ENCODE measurements around the gene POU3F2.

Gene POU3F2

GRCh38 chr6:98831057-98831958, 3.1 kb upstream of the POU3F2 start:
- DNase-seq (ENCODE audit: low read depth in 2 of 2): no peak

DNA sequence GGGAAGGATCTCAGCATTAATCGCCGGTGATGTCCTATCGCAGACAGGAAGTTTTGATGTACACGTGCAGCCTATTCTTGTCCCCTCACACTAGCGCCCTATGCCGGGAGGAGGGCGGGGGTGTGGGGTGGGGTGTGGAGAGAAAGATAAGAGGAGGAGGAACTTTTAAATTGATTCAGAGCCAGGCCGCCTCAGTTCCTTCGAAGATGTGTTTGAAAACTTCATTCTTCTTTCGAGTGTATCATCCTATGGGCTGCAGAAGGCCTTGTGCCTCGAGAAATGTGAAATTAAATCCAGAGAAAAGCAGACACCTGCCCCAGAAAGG, 2.5 kb upstream of the POU3F2 start:
- DNase-seq (ENCODE audit: low read depth in 2 of 2): no peak

DNA sequence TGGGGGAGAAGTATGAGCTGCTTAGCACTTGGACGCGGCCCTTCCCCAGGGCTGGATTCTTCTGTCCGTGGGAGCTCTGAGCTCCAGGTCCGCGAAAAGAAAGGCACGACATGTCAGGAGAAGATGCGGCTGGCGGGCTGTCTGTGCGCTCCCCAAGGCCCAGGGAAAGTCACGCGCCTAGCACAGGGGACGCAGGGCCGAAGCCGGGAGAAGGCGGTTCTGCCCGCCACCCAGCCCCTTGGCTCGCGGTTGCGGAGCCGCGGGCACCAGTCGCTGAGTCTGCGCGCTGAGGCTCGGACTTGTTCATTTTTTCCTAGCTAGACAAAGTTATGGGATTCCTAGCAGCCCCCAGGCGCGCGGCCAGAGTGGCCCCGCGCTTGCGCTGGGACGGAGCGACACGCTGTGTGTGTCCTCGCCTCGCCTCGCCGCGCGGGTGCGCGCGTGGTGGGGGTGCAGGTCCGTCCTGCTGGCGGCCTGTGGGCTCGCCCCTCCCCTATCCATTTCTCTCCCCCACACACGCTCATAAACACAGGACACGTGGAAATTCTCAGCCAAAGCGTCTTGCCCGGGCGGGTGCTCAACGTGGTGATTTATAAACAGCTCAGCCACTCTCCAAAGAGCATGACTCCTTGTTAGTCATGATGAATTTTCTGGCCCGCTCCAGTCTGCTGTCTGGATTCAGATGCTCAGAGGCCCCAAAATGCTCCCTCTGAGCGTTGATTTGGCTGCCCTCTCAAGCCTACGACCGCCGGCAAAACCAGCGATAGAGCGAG, 1.9 kb upstream of the POU3F2 start:
- DNase-seq (ENCODE audit: low read depth in 2 of 2): no peak

DNA sequence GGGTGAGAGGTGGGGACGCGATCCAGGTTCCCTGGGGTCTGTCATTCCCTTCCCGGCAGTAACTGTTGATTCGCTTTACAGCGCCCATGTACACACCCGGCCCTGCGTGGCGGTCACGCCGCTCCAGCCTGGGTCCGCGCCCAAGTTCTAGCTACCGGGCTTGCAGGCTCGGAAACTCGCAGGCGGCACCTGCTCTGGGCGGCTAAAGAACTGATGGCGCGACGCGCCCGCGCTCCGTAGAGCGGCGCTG, 1.4 kb upstream of the POU3F2 start:
- no peak for DNase-seq (ENCODE audit: low read depth in 2 of 2)

GRCh38 chr6:98833307-98834059, 891 bp upstream of the POU3F2 start:
- DNase-seq (ENCODE audit: low read depth in 2 of 2): no peak

DNA sequence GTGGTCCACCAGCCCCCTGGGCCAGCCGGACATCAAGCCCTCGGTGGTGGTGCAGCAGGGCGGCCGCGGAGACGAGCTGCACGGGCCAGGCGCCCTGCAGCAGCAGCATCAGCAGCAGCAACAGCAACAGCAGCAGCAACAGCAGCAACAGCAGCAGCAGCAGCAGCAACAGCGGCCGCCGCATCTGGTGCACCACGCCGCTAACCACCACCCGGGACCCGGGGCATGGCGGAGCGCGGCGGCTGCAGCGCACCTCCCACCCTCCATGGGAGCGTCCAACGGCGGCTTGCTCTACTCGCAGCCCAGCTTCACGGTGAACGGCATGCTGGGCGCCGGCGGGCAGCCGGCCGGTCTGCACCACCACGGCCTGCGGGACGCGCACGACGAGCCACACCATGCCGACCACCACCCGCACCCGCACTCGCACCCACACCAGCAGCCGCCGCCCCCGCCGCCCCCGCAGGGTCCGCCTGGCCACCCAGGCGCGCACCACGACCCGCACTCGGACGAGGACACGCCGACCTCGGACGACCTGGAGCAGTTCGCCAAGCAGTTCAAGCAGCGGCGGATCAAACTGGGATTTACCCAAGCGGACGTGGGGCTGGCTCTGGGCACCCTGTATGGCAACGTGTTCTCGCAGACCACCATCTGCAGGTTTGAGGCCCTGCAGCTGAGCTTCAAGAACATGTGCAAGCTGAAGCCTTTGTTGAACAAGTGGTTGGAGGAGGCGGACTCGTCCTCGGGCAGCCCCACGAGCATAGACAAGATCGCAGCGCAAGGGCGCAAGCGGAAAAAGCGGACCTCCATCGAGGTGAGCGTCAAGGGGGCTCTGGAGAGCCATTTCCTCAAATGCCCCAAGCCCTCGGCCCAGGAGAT, 1.0 kb downstream of the POU3F2 start:
- no peak for DNase-seq (ENCODE audit: low read depth in 2 of 2)

DNA sequence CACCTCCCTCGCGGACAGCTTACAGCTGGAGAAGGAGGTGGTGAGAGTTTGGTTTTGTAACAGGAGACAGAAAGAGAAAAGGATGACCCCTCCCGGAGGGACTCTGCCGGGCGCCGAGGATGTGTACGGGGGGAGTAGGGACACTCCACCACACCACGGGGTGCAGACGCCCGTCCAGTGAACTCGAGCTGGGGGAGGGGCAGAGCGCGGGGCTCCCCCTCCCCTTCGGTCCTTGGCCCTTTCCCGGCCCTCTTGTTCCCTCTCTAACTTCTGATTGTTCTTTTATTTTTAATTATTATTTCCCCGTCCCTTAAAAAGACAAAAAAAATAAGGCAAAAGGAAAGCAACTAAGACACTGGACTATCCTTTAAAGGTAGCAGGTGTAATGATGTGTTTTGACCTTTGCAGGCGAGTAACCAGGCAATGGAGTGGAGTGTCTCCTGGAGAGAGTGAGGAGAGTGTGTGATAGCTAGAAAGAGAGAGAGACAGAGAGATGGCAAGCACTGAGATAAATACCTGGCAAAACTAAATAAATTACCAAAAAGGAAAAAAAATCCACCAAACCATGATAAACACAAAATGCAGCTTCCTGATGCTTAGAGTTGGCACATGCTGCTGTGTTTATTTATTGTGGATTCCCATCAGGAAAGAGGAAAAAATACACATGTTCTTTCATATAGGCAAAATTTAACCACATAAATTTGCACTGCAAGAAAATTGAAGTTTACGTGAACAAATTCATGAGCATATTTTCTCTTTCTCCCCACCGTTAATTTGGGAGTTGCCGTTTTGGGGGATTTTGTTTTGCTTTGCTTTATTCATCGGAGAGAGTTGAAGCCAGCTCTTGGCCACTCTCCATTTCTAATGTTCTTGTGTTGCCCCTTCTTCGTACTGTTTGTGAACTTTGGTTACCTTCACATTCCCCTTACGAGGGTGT, 1.9 kb downstream of the POU3F2 start:
- no peak for DNase-seq (ENCODE audit: low read depth in 2 of 2)

DNA sequence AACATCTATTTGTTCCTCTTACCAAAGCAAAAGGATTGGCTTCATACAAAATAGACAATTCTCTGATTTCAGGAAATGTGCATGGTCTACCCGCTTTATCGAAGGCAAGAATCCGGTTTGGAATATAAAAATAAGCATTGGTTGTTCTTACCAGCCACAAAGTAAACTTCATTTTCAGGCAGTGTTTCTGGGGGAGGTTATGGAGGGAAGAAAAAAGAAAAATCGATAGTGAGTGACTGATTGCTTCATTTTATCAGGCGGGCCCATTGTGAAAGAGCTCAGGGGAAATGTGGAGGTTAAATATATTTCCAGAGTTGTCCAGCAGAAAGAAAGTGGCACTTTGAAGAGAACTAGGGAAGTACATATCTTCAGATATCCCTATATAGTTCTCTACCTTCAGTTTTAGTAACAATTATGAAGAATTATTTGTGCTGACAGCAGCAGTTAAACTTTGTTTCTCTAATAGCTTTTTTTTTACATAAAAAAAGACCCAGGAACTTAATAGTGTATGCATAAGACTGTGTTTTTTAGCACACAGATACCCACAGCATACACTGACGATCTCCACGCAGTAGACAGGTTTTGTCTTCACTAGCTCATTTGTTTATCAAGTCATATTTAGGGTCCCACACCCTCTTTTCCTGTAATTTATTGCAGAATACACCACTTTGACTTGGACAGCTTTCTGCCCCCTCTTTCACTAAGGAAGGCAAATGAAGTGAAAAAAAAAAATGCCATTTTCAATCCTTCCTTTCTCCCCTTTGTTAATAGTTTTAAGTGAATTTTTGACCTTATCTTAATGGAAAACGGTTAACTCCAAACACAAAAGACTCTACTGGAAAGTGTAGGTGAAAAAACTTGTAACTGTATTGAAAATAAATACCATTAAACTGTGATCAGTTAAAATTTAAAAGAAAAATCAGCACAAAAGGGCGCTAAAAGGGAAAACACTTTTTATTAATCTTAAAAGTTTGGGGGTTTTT, 2.9 kb downstream of the POU3F2 start:
- DNase-seq (ENCODE audit: low read depth in 2 of 2): no peak

GRCh38 chr6:98838032-98838431, 3.7 kb downstream of the POU3F2 start:
- DNase-seq (ENCODE audit: low read depth in 2 of 2): no peak

DNA sequence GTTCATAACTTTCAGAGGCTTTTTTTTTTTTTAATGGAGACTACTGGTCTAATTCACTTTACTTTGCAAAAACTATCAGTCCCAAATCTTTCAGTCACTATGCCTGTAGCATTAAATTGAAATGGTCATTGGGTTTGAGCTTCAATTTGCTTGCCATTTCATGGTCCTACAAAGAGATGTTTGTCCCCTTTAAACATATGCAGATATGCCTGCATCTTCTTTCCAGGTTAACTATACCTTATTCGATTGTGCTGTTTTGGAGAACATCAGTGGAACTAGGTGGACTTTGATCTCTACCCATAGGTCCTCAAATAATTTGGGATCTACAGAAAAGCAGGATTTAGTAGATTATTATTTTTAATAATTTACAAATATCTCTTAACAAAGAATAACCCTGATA, 4.6 kb downstream of the POU3F2 start:
- DNase-seq (ENCODE audit: low read depth in 2 of 2): no peak

DNA sequence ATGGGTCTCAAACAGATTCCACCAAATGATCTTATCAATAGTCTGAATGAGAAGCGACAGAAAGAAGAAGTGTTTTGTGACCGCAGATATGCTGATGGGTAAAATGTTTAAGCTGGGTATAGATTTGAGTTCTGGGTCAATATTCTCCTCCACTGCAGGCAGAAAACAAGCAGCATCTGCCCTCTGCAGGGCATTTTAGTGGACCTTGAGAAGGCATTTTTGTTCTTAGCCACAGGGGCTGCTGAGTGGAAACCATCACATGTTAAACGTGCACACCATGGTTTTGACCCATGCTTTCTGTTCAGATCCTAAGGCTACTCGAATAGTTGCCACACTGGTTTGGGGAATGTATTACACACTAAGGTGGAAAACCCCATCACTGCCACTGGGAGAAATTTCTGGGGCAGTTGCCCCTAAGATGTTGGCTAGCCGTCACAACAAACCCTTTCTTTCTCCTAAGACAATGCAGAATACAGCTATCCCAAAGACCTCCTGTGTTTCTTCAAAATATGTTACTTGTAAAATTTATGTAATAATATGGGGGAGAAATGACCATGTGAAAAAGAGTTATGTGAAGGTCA, 5.5 kb downstream of the POU3F2 start:
- no peak for DNase-seq (ENCODE audit: low read depth in 2 of 2)

- DNase-seq (ENCODE audit: low read depth in 2 of 2): no peak
Observed at GRCh38 chr6:98840385-98840784, 6.0 kb downstream of the POU3F2 start.

GRCh38 chr6:98840996-98841513, 6.7 kb downstream of the POU3F2 start:
- no peak for DNase-seq (ENCODE audit: low read depth in 2 of 2)

- no peak for DNase-seq (ENCODE audit: low read depth in 2 of 2)
Observed at GRCh38 chr6:98841621-98842341, 7.4 kb downstream of the POU3F2 start.

DNA sequence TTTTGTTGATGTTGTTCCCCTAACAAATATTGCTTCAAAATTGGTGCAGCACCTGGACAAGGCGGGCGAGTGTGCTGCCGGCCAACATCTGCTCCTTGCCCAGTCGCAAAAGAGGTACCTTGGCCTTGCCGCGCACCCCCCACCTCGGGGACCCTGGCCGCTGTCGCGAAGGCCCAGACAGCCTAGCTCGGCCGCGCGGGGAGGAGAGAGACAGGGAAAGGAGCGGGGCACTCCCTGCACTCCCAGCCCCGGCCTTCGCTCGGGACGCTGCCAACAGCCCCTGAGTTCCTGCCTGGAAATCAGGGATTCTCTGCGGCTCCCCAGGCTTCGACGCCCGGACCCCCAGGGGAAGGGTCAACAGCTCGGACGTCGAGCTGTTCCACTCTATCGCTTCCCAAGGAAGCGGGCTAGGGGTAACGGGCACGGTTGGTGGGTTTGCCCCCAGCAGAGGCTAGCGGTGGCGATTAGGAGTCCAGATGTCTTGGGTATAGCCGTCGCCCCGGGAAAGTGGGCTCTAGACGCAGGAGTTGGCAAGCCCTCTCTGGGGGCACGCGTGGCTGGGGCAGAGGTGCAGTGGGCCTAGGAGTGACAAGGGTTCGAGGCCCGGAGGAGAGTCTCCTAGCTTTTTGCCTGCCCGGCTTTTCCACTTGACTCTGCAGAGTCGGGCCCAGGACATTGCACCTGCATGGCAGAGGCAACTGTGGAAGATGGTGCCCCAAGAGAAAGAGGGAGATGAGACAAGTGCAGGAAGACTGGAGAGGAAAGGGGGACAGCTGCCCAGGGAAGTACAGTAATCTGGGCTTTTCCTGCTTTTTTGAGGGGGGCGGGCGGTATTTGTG, 8.2 kb downstream of the POU3F2 start:
- no peak for DNase-seq (ENCODE audit: low read depth in 2 of 2)

GRCh38 chr6:98843271-98844243, 9.2 kb downstream of the POU3F2 start:
- DNase-seq (ENCODE audit: low read depth in 2 of 2): no peak
